Endothelial cell of umbilical vein (primary cell): ENCODE data around the gene RELN.

Source experiments
- CTCF ChIP-seq, 2 donors: IDR thresholded peaks; 1 replicate in 1 of 2; 2 replicates in 1 of 2; pipeline ENCODE4 v1.5.1; 2011; ENCODE audit warnings: low read length in 2 of 2, mild to moderate bottlenecking in 2 of 2, moderate library complexity in 2 of 2, control low read depth in 1 of 2, inconsistent platforms in 1 of 2, low read depth in 1 of 2; ENCODE audit not compliant: insufficient read depth in 1 of 2; ENCODE audit errors: extremely low read depth in 1 of 2
- EZH2 ChIP-seq: IDR thresholded peaks from 2 replicates; pipeline ENCODE4 v1.6.1; 2012; ENCODE audit warnings: borderline replicate concordance, low read depth, mild to moderate bottlenecking, moderate library complexity, low read length, inconsistent platforms; ENCODE audit not compliant: severe bottlenecking

GRCh38 chr7:103571586-103571985 lies 417.9 kb downstream of the RELN start:
- TF ChIP-seq CTCF (IDR thresholded peaks at IDR 0.05; ENCODE audit: extremely low read depth in 1 of 2, insufficient read depth in 1 of 2, low read depth in 1 of 2, low read length in 2 of 2), result no peak
- TF ChIP-seq EZH2, result no peak
